Pancreas (tissue), 10 donors: ENCODE data around the gene SELENOM. TPM values are rescaled to one million over a fixed set of nuclear protein-coding genes. Genes with fewer than 3 reads are reported as not detected.

Experiments used
- ATAC-seq, 4 donors: fragments of 200-7000 bp; cut with Tn5 transposase; one replicate each; pipeline versions ENCODE4 v1.8.0 to v1.9.1; 2020; ENCODE audit warnings: mild to moderate bottlenecking in 4 of 4, moderate library complexity in 4 of 4
- DNase-seq, 6 donors: peaks; one replicate each; pipeline ENCODE4 v3.0.0-alpha.2; 2020
- FAIRE-seq: peaks from 2 replicates; lab custom pipeline; 2012; peaks lifted over from hg19 to GRCh38; lab: Jason Lieb, UNC
- H3K27ac ChIP-seq, 4 donors: fragments of 200-600 bp; sonication (generic); 1 replicate in 3 of 4; 2 replicates in 1 of 4; pipeline versions ENCODE4 v1.5.0 to v1.8.0; 2020
- H3K27me3 ChIP-seq, 4 donors: fragments of 200-600 bp; one replicate each; pipeline ENCODE4 v1.8.0; 2021
- H3K36me3 ChIP-seq, 3 donors: fragments of 200-600 bp; sonication (generic) in 1 of 3; one replicate each; pipeline versions ENCODE4 v1.5.0 to v1.8.0; 2020 to 2021
- H3K4me1 ChIP-seq, 3 donors: fragments of 200-600 bp; one replicate each; pipeline ENCODE4 v1.8.0; 2021
- H3K4me3 ChIP-seq, 4 donors: fragments of 200-600 bp; sonication (generic) in 2 of 4; one replicate each; pipeline versions ENCODE4 v1.5.0 to v1.8.0; 2020 to 2021
- H3K9me3 ChIP-seq, 4 donors: fragments of 200-600 bp; one replicate each; pipeline ENCODE4 v1.8.0; 2021
- WGBS, 2 donors: extraction: QIAGEN DNeasy Blood & Tissue Kit; methylation state at CpG; one replicate each; pipeline ENCODE4 v1.1.7; 2013; 5-methylcytosine and 5-hydroxymethylcytosine counted together
- intact Hi-C, 3 donors: fragments of 100-400 bp; cut with DNase I; formaldehyde crosslinking; loops; one replicate each; pipeline versions ENCODE4 v1.11.1 to v1.14.2; 2022
- polyA plus RNA-seq, 2 donors: library from polyadenylated mRNA; stranded (reverse); fragments of 200-250 nt; gene quantifications; one replicate each; pipeline ENCODE4 v1.2.3, GENCODE V29; 2013
- total RNA-seq, 6 donors: library from RNA; stranded (reverse); fragmentation: NEBNext Ultra II Directional in 4 of 6; extraction: Animal tissue kit (Norgen Biotek cat#: 25700) in 4 of 6; gene quantifications; one replicate each; pipeline versions ENCODE4 v1.2.1 to v1.2.4, GENCODE V29; 2021 to 2023
- TF ChIP-seq, protein P1 (sequence below), 4 donors: fragments of 200-600 bp; sonication (generic) in 3 of 4; IDR thresholded peaks; one replicate each; pipeline versions ENCODE4 v1.5.0 to v1.8.0; 2021; ENCODE audit warnings: antibody characterized with exemption in 4 of 4
- donor health status: healthy with polysubstance abuse.
- donor health status: DM: no; HTN: no; CAD: no; lungs with moderate emphysema.
- donor health status: DM: no; HTN: no; CAD: no.
- donor health status: control.
- donor health status: control.
- donor health status: Bipolar disorder and iron deficiency.
- donor health status: DM: yes; HTN: yes; CAD: no.
- donor health status: DM: no; HTN: no; CAD: no.
- donor health status: DM: no; HTN: no; CAD: no.
- donor health status: DM: yes; HTN: yes; CAD: no.

The SELENOM gene
- total and polyA plus RNA-seq, 8 donors = 46.1 to 118 (median 59.3) TPM

DNA sequence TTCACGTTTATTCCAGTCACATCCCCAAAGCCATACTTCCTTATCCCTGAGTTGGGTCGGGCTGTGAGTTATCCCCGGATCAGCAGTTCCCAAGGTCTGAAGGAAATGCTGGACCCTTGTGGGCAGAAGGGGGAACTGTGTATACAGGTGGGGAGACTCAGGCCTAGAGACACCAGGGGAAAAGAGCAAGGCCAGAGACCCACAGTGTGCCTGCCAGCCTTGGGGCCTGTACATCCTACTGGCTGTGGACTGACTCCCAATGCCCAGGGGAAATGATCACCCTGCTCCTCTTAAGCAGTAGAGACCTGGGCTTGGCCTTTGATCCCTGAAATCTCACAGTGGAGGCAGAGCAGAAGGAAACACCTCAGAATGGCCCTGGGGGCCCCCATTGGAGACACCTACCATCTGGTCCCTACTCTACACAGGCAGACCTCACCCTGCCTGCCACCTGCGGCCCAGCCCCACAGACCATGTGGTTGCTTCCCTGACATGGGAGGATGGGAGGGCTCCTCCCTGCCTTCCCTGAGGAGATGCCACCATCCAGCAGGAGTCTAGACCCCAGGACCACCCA, 1.3 kb downstream of the SELENOM start:
- FAIRE-seq = no peak
- peak in 1 of 4 donors; percentile 3 for ATAC-seq
- Histone ChIP-seq H3K27me3 (no peaks in the 10 kb centered on the region), H3K4me3 (peak overlapping the region in 3 of 4 donors; percentile 50 to 76 (median 63)), H3K4me1 (peaks cover 0 to 7% (median 0%) of the 10 kb centered on the region in 3 donors), H3K36me3 (peaks cover 0 to 2% (median 0%) of the 10 kb centered on the region in 3 donors), H3K9me3 (no peaks in the 10 kb centered on the region), H3K27ac (peak overlapping the region in 3 of 4 donors; percentile 81 to 91 (median 82))
- peak in 4 of 6 donors; percentile 16 to 69 (median 34) for DNase-seq
- WGBS, 2 donors = 31 to 47% methylated on average over 4 of the region's 4 CpGs
- intact Hi-C loops = loop anchor here in 1 of 3 donors (5.0 kb wide), 1 partner anchor 41 kb away; no protein-coding TSS in a partner anchor
- TF ChIP-seq, protein P1, sequence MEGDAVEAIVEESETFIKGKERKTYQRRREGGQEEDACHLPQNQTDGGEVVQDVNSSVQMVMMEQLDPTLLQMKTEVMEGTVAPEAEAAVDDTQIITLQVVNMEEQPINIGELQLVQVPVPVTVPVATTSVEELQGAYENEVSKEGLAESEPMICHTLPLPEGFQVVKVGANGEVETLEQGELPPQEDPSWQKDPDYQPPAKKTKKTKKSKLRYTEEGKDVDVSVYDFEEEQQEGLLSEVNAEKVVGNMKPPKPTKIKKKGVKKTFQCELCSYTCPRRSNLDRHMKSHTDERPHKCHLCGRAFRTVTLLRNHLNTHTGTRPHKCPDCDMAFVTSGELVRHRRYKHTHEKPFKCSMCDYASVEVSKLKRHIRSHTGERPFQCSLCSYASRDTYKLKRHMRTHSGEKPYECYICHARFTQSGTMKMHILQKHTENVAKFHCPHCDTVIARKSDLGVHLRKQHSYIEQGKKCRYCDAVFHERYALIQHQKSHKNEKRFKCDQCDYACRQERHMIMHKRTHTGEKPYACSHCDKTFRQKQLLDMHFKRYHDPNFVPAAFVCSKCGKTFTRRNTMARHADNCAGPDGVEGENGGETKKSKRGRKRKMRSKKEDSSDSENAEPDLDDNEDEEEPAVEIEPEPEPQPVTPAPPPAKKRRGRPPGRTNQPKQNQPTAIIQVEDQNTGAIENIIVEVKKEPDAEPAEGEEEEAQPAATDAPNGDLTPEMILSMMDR (IDR thresholded peaks at IDR 0.05) = no peak

DNA sequence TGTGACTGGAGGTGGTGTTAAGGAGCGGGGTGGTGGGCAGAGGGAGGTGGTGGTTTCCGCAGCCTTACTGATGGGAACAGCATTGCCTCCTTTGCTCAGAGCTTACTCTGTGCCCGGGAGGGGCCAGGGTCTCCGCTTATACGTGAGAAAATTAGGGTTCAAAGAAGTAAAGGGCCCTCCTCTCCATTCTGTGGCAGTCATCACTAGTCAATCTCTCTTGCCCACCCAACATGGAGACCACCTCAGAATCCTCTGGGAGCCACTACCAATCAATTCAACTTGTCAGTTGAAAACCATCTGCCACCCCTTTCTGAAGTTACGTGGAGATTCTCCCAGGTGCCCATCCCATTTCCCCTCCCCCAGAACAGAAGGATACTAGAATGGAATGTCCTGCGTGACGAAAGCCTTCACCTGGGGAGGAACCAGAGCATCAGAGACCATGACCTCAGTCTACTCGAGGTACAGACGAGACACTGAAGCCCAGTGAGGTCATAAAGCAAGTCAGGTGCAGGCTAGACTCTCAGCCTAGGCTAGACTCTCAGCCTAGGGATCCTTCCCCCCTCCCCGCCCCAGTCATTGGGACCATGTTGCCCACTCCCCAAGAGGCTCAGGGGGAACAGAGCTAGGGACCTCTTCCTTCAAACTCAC, 2.0 kb downstream of the SELENOM start:
- TF ChIP-seq, protein P1 (IDR thresholded peaks at IDR 0.05) = no peak
- H3K27me3 ChIP-seq = no peaks in the 10 kb centered on the region
- DNase-seq (peak in 2 of 6 donors; percentile 23 to 24), FAIRE-seq (no peak), ATAC-seq (no peak)
- peaks cover 0 to 8% (median 0%) of the 10 kb centered on the region in 3 donors for H3K36me3 ChIP-seq
- intact Hi-C loops = loop anchor here in 1 of 3 donors (5.0 kb wide), 1 partner anchor 42 kb away; no protein-coding TSS in a partner anchor
- WGBS, 2 donors = 75 to 78% methylated on average over 11 of the region's 11 CpGs
- H3K4me3 ChIP-seq = no peak overlapping the region
- H3K9me3 ChIP-seq = no peaks in the 10 kb centered on the region
- peaks cover 0 to 7% (median 0%) of the 10 kb centered on the region in 3 donors for H3K4me1 ChIP-seq
- peak overlapping the region in 2 of 4 donors; percentile 82 to 91 for H3K27ac ChIP-seq

DNA sequence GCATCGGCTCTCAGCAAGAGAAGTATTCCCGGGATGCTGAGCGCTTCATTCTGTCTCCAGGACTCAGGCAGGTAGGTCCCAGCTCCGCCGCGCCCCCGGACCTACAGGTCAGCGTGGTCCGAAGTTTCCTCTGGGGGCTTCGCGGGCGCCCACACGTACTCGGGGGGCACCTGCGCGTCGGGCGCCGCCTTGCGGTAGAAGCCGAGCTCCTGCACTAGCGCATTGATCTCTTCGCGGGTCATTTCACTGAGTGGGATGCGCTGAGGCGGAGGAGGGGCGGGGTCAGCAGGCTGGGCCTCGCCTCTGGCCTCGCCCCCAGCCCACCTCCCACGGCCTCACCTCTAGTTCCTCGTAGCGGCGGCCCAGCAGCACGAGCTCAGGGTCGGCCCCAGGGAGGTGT, 2.5 kb downstream of the SELENOM start:
- no peak overlapping the region for H3K4me3 ChIP-seq
- 72 to 80% methylated on average over 30 to 35 of the region's 35 CpGs for whole genome bisulfite sequencing, 2 donors
- intact Hi-C loops = loop anchor here in 1 of 3 donors (5.0 kb wide), 1 partner anchor 42 kb away; no protein-coding TSS in a partner anchor
- no peak for FAIRE-seq
- peaks cover 0 to 7% (median 0%) of the 10 kb centered on the region in 3 donors for H3K4me1 ChIP-seq
- peaks cover 0 to 13% (median 0%) of the 10 kb centered on the region in 3 donors for H3K36me3 ChIP-seq
- TF ChIP-seq, protein P1 (IDR thresholded peaks at IDR 0.05) = no peak
- no peak overlapping the region for H3K27ac ChIP-seq
- H3K27me3 ChIP-seq = no peaks in the 10 kb centered on the region
- no peak for ATAC-seq
- no peaks in the 10 kb centered on the region for H3K9me3 ChIP-seq
- peak in 3 of 6 donors; percentile 22 to 76 (median 50) for DNase-seq

DNA sequence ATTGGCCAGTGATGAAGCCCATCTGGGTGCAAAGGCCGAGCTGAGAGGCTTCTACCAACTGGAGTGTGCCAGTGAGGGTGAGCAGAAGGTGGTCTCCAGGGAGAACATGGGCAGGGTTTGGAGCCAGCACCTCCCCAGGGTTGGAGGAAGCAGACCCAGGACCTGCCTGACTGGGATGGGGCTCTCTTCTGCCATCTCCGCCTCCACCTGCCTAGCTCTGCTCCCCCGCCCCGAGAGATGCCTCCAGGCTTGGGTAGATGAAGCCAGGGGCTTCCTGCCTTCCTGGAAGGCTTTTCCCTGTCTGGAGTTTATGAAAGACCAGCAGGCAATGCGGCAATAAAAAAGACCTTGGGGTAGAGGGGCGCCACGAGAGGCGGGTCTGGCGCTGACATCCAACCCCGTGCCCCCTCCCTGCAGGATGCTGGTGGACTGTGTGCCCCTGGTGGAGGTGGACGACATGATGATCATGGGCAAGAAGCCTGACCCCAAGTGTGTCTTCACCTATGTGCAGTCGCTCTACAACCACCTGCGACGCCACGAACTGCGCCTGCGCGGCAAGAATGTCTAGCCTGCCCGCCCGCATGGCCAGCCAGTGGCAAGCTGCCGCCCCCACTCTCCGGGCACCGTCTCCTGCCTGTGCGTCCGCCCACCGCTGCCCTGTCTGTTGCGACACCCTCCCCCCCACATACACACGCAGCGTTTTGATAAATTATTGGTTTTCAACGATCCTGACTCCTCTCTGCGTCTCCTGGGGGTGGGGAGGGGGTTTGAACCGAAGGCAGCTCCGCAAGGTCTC, 3.3 kb downstream of the SELENOM start:
- FAIRE-seq = no peak
- WGBS, 2 donors = 76 to 85% methylated on average over 30 to 33 of the region's 33 CpGs
- TF ChIP-seq, protein P1 (IDR thresholded peaks at IDR 0.05) = no peak

More for the DNA sequence above, 3.3 kb downstream of the SELENOM start:
- DNase-seq (peak in 3 of 6 donors; percentile 25 to 74 (median 56)), ATAC-seq (no peak)
- intact Hi-C loops = no loop called here
- peaks cover 0 to 7% (median 0%) of the 10 kb centered on the region in 3 donors for H3K4me1 ChIP-seq
- H3K9me3 ChIP-seq = no peaks in the 10 kb centered on the region
- H3K36me3 ChIP-seq = peaks cover 0 to 20% (median 6%) of the 10 kb centered on the region in 3 donors
- H3K27ac ChIP-seq = no peak overlapping the region
- H3K27me3 ChIP-seq = no peaks in the 10 kb centered on the region
- no peak overlapping the region for H3K4me3 ChIP-seq
